NB4 (cell line): ENCODE measurements around the gene JAM3.
A peak's percentile ranks its signal among the peaks of the same experiment; 100 is the strongest.

Source experiments
- CTCF ChIP-seq: IDR thresholded peaks from one replicate; pipeline ENCODE4 v1.5.1; 2012; ENCODE audit warnings: low read depth, low read length
- POLR2A ChIP-seq: IDR thresholded peaks from 2 replicates; pipeline ENCODE4 v1.6.1; 2011; ENCODE audit warnings: mild to moderate bottlenecking; ENCODE audit not compliant: insufficient read length; ENCODE audit errors: extremely low read depth

GRCh38 chr11:134045799-134046635 lies 22.9 kb upstream of the JAM3 start:
- TF ChIP-seq CTCF (peak; percentile 17), POLR2A (no peak)
